ENCODE measurements around the gene ILDR2.

The ILDR2 gene

GRCh38 chr1:166969074-166969677, 6.2 kb downstream of the ILDR2 start:
- DNase-seq = peak in 1 of 4 experiments; percentile 1

- no peak for DNase-seq
Observed at GRCh38 chr1:166960858-166961474, 14.4 kb downstream of the ILDR2 start.

- no peak for DNase-seq
Observed at GRCh38 chr1:166956872-166957271, 18.5 kb downstream of the ILDR2 start.

- DNase-seq = no peak
Observed at GRCh38 chr1:166956057-166956850, 19.1 kb downstream of the ILDR2 start.

GRCh38 chr1:166953491-166953890, 21.8 kb downstream of the ILDR2 start:
- no peak for DNase-seq

- no peak for DNase-seq
Observed at GRCh38 chr1:166952002-166952746, 23.2 kb downstream of the ILDR2 start.

- no peak for DNase-seq
Observed at GRCh38 chr1:166951050-166951449, 24.3 kb downstream of the ILDR2 start.

GRCh38 chr1:166950156-166950555, 25.2 kb downstream of the ILDR2 start:
- no peak for DNase-seq

- DNase-seq = no peak
Observed at GRCh38 chr1:166948856-166949350, 26.4 kb downstream of the ILDR2 start.

- no peak for DNase-seq
Observed at GRCh38 chr1:166947398-166948043, 27.8 kb downstream of the ILDR2 start.

GRCh38 chr1:166944186-166944967, 31.0 kb downstream of the ILDR2 start:
- no peak for DNase-seq

GRCh38 chr1:166939741-166940375, 35.5 kb downstream of the ILDR2 start:
- no peak for DNase-seq

GRCh38 chr1:166937962-166938361, 37.4 kb downstream of the ILDR2 start:
- DNase-seq = no peak

GRCh38 chr1:166937329-166937728, 38.0 kb downstream of the ILDR2 start:
- no peak for DNase-seq

- DNase-seq = no peak
Observed at GRCh38 chr1:166933633-166934032, 41.7 kb downstream of the ILDR2 start.

GRCh38 chr1:166933140-166933539, 42.2 kb downstream of the ILDR2 start:
- DNase-seq = no peak

GRCh38 chr1:166929911-166930310, 45.4 kb downstream of the ILDR2 start:
- DNase-seq = no peak

GRCh38 chr1:166927701-166928100, 47.6 kb downstream of the ILDR2 start:
- DNase-seq = no peak

- DNase-seq = no peak
Observed at GRCh38 chr1:166925810-166926478, 49.4 kb downstream of the ILDR2 start.

GRCh38 chr1:166924823-166925541, 50.4 kb downstream of the ILDR2 start:
- no peak for DNase-seq

All from activated naive CD4-positive, alpha-beta T cell (primary cell).